NCI-H2171 (cell line): ENCODE data around the gene MAD1L1.

Experiments
- DNase-seq: peaks from one replicate; lab custom pipeline; 2025; lab: John Stamatoyannopoulos, UW

The MAD1L1 gene

DNA sequence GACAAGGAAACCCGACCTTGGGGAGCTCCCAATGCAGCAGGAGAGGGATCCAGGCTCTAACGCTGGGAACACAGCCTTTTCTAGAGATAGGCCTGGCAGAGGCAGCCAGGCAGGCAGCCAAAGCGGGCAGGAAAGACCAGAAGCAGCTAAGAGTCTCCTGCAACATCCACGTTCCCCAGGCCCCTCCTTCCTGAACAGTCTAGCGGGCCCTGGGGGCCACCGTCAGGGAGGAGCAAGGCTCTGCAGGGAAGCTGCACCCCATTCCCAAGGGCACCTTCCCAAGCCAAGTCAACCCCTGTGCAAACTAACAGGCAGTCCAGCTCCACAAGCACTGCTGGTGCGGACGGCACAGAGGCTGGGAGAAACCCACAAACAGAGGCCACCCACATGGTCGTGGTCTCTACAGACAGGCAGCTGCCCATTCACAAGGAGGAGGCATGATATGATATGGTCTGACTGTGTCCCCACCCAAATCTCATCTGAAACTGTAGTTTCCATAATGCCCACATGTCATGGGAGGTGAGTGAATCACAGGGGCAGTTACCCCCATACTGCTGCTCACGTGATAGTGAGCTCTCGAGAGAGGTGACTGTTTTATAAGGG, 115.7 kb downstream of the MAD1L1 start:
- no peak for DNase-seq

DNA sequence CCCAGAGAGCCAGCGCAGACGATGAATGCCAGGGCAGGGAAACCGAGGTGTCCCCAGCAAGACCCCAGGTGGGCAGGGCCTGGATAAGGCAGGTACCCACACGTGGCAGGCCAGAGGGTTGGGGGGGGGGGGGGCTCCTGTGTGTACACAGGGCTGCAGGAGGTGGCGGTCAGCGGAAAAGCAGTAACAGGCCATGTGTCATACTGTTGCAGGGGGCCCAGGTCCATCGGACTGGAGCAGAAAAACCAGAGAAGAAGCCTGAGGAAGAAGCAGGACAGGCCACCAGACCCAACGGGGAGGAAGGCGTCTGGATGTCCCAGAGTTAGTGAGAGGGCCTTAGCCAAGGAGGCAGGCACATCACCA, 116.3 kb downstream of the MAD1L1 start:
- DNase-seq = no peak

DNA sequence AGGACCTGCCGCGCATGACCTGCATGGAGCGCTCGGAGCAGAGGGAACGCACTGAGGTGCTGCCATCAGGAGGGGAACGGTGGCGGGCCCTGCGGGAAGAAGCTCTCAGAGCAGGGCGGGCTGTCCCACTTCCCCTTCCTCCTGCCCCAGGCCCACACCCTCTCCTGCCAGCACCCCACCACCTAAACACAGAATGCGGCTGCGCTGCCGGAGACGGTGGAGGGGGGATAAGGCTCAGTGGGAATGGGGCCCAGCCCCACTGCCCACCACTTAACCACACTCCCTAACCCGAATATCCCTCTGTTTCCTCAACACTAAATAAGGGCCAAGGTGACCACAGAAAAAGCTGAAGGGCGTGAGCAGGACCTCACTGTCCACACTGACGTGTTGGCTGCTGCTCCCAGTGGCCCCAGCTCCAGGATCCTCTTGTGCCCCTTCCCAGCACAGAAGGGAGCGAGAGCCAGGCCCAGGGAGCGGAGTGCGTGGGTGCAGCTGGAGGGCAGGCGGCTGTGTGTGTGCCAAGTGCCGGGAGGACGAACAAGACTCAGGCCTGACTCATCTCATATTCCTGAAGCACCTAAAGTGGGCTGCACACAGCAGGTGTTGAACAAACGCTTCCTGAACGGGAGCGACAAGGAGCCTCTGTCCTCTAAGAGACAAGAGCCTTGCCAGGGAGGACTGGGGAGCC, 116.8 kb downstream of the MAD1L1 start:
- no peak for DNase-seq

DNA sequence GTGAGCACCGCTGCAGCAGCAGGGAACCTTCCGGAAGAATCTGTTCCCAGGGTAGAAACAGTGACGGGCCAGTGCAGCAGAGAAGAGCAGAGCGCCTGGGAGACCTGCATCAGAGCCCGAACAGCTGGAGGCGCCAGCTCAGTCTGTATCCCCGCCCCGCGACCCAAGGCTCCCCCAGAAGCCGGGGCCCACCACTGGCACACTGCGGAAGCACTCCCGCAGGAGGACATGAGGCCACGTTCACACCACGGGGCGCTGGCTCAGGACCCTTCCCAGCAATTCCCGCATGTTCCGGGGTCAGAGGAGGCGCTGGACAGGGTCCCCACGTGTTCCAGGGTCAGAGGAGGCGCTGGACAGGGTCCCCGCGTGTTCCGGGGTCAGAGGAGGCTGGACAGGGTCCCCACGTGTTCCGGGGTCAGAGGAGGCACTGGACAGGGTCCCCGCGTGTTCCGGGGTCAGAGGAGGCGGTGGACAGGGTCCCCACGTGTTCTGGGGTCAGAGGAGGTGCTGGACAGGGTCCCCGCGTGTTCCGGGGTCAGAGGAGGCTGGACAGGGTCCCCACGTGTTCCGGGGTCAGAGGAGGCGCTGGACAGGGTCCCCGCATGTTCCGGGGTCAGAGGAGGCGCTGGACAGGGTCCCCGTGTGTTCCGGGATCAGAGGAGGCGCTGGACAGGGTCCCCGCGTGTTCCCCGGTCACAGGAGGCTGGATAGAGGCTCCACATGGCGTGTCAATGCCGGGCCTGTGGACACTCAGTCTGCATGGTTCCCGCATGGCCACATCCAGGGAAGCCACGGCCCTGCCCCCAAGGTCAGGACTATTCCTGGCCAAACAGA, 117.6 kb downstream of the MAD1L1 start:
- DNase-seq = no peak

DNA sequence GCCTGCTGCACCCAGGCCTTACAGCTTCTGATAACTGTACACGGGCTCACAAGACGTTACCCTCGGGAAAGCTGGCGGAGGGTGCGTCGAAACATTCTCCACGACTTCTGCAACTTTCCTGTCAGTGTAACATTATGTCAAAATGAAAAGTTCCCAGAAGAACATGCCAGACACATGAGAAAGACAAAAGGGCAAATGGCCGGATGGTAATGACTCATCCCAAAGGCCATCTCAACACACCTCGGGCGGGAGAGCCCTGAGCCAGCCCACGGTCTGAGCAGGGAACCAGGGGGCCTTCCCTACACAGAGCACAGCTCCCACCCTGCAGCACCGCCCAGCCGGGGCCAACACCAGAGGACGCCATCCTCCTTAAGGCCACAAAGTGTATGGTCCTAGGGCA, 118.7 kb downstream of the MAD1L1 start:
- no peak for DNase-seq

DNA sequence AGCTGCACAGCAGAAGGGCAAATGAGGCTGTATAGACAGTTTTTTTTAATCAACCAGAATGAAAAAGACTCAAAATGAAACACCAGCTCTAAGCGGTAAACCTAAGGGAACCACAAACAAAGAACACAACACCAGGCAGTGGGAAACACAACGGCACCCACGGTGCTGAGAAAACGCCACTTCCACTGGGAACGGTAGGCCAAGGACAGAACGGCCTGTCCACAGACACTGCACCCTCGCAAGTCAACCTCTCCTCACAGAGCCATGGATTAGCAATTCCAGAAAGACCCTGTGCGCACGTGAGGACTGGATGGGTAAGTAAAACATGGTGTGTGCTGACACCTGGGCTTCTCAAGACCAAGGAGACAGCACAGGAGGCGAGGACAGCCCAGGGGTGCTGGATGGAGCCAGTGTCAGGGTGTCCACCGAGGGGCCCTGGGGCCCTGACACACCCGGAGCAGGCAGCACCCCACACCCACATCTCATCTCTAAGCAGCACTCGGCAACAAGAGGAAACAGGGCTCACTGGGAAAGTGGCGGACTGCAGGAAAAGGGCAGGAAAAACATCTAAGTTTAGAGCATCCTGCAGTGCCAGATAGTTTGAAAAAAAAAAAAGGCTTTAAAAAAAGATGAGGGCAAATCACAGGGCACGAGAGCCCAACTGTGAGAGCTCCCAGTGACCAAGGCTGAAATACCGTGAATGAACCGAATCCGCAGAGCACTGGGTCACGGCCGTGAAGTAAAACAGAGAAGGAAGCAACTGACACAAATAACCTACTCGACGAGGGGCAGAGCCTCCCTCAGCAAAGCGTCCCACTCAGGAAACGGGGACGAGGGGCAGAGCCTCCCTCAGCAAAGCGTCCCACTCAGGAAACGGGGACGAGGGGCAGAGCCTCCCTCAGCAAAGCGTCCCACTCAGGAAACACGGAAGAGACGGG, 120.2 kb downstream of the MAD1L1 start:
- DNase-seq = no peak

DNA sequence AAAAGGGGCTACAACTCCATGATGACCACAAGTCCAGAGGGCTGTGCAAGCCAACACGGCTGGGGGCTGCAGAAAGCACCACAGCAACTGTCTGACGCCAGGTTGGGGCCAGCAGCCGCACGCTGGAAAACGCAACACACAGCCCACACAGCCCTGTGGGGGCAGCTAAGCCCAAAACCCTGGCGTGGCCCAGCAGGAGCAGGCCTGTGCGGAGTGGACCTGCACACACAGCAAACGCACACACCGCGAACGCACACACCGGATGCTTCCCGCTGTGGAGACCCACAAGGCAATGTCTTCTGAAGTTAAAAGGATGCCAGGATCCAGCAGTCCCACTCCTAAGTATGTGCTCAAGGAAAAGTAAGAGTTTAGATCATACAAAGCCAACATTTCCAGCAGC, 121.2 kb downstream of the MAD1L1 start:
- no peak for DNase-seq

DNA sequence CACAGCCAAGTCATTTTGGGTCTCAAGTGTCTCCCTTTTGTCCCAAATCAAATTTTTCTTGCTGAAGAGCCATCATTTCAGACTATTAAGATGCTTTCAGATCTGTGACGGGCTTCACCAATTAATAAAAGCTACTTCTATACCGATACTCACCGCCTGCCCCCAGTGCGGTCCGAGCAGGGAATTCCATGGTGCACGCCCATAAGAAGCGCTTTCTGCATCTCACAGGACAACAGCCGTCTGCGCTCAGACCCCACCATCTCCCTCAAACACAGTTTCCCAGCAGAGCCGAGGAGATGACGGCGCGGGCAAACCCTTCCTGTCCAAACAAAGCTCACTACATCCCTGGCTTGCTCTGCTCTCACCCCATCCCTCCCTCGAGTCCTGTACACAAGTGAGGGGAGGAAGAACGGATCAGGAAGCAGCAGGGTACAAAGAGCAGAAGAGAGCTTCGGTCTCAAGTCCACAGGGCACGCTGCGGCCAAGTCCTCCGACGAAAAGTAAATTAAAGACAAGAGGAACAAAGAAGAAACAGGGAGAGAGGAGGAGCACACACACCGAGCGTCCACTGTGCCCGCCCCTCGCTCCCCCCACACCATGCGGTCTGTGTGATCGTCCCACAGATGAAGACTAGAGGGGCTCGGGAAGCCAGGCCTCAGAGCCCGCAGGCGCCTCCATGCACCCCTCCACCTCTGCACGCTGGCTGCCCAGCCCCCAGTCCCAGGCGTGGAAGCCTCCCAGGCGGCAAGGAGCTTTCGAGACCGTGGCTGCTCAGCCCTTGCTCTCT, 121.9 kb downstream of the MAD1L1 start:
- no peak for DNase-seq

DNA sequence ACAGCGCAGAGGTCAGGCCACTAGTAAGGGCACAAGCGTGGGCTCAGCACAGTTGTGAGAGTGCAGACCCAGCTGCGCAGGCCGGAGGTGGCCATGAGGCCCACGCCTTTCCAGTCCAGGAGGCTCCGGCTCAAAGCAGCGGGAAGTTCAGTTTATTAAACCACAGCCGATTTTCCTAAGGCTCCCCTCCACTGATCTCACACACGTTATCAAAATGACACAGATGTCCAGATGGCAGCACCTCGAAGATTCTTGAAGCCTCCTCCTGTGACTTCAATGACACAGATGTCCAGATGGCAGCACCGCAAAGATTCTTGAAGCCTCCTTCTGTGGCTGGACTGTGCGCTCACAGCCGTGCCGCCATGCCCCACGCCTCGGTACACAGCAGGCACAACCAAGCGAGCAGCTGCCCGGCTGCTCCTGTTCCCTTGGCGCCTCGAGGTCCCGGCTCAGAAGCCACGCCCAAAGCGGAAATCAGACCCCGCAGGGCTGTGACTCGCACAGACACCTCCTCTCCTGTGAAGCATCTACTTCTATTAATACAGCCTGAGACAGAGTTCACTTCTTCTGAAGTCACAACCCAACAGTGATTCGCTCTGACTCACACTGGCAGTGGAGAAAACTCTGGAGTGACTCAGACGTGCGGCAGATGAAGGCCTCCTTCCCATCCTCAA, 122.7 kb downstream of the MAD1L1 start:
- peak; percentile 80 for DNase-seq

DNA sequence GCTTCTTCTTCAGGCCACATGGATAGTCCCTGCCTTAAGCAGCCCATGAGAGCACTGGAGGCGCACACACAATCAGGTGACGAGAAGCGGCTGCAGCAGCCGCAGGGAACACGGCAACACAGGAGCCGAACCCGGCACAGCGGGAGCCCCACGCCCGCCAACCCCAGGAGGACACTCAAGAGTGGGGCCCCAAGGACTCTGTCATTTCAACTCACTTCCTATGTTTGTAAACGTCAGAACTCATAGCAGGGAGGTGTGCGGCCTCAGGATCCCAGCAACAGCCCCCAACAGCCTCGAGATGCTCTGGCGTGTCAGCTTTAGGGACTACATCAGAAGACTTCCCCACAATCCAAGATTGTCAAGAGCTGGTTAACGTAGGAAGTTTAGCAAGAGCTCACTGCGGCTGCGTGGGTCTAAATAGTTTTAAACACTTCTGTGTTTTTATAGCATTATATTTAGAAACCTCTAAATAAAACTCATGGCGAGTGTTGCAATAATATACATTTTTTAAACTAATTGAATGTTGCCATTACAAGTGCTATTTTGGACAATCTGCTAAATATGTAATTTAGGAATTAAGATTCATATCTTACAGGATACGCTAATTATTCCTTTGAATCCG, 123.4 kb downstream of the MAD1L1 start:
- DNase-seq = no peak

DNA sequence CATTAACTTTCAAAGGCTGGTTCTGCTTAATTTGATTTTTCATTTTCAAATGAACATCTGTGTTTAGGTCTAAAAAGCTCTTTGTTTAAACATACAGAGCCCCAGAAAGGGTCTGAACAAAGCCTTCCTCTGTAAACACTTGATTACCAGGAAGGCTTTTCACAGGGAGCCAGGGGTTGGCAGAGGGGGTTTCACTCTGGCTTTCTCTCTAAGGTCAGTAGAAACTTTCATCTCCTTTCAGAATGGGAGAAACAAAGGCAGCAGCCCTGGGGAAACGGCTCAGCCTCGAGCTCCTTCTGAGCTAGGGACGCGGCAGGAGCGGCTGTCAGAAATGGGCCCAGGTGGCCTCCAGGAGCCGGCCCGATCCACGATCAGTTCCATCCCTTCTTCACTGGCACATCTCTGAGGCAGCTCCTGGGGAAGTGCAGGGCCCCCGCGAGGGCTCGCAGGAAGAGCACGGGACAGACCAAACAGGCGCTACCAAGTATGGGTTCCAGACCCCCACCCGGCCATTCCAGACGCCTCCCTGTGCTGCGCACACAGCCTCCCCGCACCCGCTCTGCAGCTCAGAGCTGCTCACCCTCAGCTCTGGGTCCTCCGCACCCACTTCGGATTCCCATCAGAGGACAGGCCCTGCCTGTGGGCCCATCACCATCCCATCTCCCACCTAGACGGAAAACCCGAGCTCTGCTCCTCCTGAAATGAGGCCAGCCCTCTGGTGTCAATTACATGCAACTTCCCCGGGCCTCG, 124.1 kb downstream of the MAD1L1 start:
- DNase-seq = no peak

DNA sequence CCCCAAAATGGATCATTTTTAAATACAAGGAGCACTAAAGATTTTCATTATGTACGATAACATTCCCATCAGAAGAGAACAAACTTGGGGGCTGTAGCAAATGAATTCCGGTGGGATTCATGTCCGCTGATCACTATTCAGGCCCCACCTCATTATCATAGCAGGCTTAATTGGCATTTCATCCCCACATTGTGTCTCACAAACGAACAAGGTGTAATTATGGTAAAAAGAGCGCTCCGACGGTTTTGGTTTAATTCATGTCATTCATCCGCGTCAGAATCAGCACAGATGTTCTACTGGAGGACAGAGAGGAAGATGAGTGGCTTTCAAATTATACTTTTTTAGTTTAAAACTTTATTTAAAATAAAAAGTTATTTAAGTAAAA, 124.7 kb downstream of the MAD1L1 start:
- no peak for DNase-seq

DNA sequence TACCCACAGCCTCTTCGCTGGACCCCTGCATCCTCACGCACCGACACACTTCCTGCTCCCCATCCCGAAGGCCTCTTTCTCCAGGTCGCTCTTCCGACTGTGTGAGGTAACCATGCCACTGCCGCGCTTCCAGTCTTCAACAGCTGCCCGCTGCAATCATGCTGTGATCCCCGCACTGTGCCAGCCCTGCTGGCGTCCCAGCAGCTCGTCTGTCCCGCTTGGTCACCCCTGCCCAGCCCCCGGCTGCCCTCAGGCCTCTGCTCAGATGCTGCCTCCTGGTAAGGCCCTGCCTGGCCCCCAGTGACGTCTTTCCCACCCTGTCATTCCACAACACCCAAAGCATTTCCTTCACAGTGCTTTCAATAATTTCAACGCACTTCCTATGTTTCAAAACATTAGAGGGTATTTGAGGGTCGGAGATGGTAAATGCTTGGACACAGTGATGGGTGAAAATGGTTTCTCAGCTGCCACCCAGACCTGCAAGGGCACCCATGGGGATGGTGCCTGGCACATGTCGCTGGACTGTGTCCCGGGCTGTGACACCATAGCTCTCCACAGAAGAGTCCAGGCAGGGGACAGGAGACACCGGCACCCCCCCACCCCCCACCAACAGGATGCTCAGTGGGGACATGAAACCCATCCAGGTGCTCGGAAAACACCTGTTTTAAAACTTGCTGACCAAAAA, 125.2 kb downstream of the MAD1L1 start:
- no peak for DNase-seq

DNA sequence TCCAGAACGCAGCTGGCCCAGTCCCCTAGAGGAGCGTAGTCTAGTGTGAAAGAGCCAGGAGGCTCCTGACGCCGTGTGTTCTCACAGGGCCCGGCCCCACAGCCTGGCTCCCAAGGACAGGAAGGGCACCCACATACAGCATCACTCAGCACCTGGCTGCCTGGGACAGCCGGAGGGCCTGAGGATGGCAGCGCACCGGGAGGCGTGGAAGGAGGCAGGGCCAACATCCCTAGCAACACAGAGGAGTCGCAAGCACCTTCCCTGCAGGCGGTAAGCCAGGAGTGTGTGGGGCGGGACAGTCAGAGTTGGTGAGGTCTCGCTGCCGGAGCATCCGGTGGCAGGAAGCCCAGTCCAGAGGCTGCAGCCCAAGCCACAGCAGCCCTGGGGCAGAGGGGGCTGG, 125.8 kb downstream of the MAD1L1 start:
- DNase-seq = no peak

DNA sequence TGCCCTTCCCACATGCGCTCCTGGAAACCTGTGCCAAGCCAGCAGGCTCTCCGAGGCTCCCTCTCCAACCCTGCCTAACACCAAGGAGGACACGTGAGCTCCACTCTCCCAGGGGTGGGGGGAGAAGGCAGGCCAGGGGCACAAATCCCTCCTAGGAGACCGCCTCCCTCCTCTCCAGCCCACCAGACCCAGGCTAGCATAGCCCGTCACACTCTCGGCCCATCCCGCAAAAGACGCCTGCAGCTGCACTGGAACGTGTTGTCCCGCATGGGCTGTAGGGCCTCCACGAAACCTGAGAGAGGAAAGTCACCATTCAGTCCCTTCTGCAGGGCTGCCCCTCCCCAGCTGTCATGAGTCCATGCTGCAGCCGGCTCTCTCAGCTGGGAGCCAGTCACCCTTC, 126.3 kb downstream of the MAD1L1 start:
- DNase-seq = no peak

DNA sequence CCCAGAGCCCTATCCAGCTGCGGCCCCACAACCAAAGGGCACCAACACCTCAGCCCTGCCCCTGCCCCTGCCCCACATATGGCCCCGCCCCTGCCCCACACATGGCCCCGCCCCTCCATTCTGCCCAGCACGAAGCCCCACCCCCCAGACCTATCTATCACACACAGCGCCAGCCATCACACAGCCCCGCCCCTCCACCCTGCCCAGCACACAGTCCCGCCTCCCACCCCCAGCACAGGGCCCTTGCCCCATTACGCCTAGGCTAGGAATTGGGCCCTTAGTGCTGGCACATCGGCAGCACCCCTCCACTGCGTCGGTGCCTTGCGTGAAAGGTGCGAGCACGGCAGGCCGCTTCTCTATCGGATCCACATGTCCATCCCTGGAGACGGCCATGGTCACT, 126.8 kb downstream of the MAD1L1 start:
- DNase-seq = no peak

DNA sequence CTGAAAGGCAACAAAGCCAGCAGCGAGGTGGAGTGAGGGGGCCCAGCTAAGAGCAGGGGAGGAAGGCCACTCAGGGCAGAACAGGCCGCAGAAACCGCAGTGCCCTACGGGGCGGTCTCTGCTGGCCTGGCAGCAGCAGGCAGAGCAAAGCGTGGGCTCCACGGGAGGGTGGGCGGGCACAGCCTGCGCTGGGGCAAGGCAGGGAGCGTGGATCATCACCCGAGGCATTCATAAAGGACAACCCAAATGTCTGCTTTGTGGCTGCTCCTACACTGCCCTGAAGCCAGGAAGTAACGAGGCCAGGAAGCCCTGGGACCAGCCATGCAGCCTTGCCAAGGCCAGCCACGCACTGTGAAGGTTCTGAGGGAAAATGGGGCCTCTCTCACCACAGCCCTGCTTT, 127.5 kb downstream of the MAD1L1 start:
- DNase-seq = no peak

DNA sequence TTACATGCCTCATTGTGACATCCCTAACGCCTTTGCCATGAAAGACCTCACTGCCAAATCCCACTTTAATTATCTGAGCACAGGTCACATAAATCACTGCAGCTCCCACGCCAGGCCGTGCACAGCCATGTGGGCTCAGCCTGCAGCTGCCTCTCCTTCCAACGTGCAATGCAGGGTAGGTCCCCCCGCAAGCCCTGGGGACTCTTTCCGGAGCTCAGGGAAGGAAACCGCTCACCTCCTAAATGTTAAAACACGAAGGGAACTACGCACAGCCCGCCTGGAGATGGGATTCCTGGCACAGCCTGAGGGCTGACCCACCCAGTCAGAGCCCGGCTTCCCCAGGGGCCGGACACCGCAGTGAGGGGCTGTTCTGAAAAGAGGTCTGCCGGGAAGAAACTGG, 128.0 kb downstream of the MAD1L1 start:
- DNase-seq = no peak

DNA sequence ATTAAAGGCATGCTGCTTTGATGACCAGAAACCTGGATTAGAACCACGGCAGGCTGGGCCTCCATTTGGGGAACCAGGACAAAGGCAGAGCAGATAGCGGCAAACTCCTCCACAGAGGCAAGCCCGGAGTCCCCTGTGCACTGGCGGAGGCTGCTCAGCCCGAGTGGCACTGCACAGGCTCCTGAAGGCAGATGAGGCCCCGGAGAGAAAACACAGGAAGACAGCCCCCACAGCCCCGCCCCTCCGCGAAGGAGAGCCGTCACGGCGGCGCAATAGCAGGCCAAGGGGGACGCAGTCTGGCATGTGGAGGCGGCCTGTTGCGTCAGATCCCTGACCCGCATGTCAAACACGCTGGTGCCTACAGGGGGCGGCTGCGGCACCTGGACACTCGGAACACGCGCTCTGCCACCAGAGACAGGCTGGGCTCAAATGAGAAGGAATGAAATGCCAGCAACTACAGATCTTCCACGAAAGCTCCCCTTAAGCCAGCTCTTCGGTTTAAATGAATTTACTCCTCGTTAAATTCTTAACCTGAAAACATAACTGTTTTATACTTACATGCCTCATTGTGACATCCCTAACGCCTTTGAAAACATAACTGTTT, 128.5 kb downstream of the MAD1L1 start:
- no peak for DNase-seq
